SH-SY5Y (cell line): Measurements from ENCODE around the gene GJB5.

ENCODE experiments used
- GATA2 ChIP-seq: IDR thresholded peaks from 2 replicates; pipeline ENCODE4 v1.6.1; 2011; ENCODE audit warnings: mild to moderate bottlenecking, low read depth, low read length
- GATA3 ChIP-seq: IDR thresholded peaks from 2 replicates; pipeline ENCODE4 v1.6.1; 2011; ENCODE audit warnings: low read depth, mild to moderate bottlenecking, low read length, moderate library complexity

- TF ChIP-seq GATA2 = no peak
- no peak for TF ChIP-seq GATA3
Measured at GRCh38 chr1:34803770-34804169, 48.9 kb downstream of the GJB5 start.
